HG03135 (cell line): ENCODE measurements around the gene NKAIN2.

Experiments used
- ATAC-seq: cut with Tn5 transposase; IDR thresholded peaks from one replicate; pipeline ENCODE4 v1.9.1; 2021; ENCODE audit warnings: mild to moderate bottlenecking, moderate library complexity; ENCODE audit not compliant: unreplicated experiment

NKAIN2 gene

GRCh38 chr6:124073820-124074587 is 270.3 kb downstream of the NKAIN2 start:
- no peak for ATAC-seq

- no peak for ATAC-seq
Observed at GRCh38 chr6:124074606-124075005, 270.9 kb downstream of the NKAIN2 start.

GRCh38 chr6:124076336-124077048 is 272.8 kb downstream of the NKAIN2 start:
- no peak for ATAC-seq

GRCh38 chr6:124078169-124078568 is 274.5 kb downstream of the NKAIN2 start:
- no peak for ATAC-seq

GRCh38 chr6:124080483-124080882 is 276.8 kb downstream of the NKAIN2 start:
- ATAC-seq = no peak

GRCh38 chr6:124090491-124090890 is 286.8 kb downstream of the NKAIN2 start:
- ATAC-seq = no peak

GRCh38 chr6:124099520-124099919 is 295.9 kb downstream of the NKAIN2 start:
- ATAC-seq = no peak

- no peak for ATAC-seq
Observed at GRCh38 chr6:124110514-124110913, 306.8 kb downstream of the NKAIN2 start.

GRCh38 chr6:124119596-124119995 is 315.9 kb downstream of the NKAIN2 start:
- ATAC-seq = no peak

- no peak for ATAC-seq
Observed at GRCh38 chr6:124123617-124124209, 320.0 kb downstream of the NKAIN2 start.

- no peak for ATAC-seq
Observed at GRCh38 chr6:124131259-124131658, 327.6 kb downstream of the NKAIN2 start.

GRCh38 chr6:124131779-124132178 is 328.1 kb downstream of the NKAIN2 start:
- ATAC-seq = no peak

GRCh38 chr6:124132256-124132655 is 328.6 kb downstream of the NKAIN2 start:
- no peak for ATAC-seq

GRCh38 chr6:124142852-124143251 is 339.2 kb downstream of the NKAIN2 start:
- ATAC-seq = no peak

GRCh38 chr6:124143435-124143834 is 339.8 kb downstream of the NKAIN2 start:
- no peak for ATAC-seq

GRCh38 chr6:124147621-124148020 is 344.0 kb downstream of the NKAIN2 start:
- no peak for ATAC-seq

- no peak for ATAC-seq
Observed at GRCh38 chr6:124148236-124148957, 344.7 kb downstream of the NKAIN2 start.

GRCh38 chr6:124149646-124150045 is 346.0 kb downstream of the NKAIN2 start:
- no peak for ATAC-seq

GRCh38 chr6:124158024-124158423 is 354.4 kb downstream of the NKAIN2 start:
- ATAC-seq = no peak

GRCh38 chr6:124163676-124164075 is 360.0 kb downstream of the NKAIN2 start:
- no peak for ATAC-seq

- ATAC-seq = no peak
Observed at GRCh38 chr6:124164343-124164742, 360.7 kb downstream of the NKAIN2 start.
